ENCODE data around the gene H2AZ2. TPM values are rescaled to one million over a fixed set of nuclear protein-coding genes. Genes with fewer than 3 reads are reported as not detected.
"Not testable (repeated sequence)": the region's sequence is repeated elsewhere in the genome, so short reads cannot be mapped to it uniquely, and the experiment has no call there.

The H2AZ2 gene
- total and polyA plus RNA-seq, 9 donors: 110 to 185 (median 135) TPM

GRCh38 chr7:44872787-44873186 lies 24.9 kb upstream of the H2AZ2 start:
- WGBS (ENCODE audit: insufficient coverage): no CpG with 5 or more reads among the region's 1 CpG
- Histone ChIP-seq H3K27me3 (ENCODE audit: control insufficient read depth, insufficient read depth, low read length) (no peaks in the 10 kb centered on the region), H3K9me3 (replicated peaks; ENCODE audit: control insufficient read depth, low read depth, low read length) (no peaks in the 10 kb centered on the region), H3K27ac (ENCODE audit: low read length) (no peak overlapping the region), H3K4me3 (ENCODE audit: low read length) (no peak overlapping the region), H3K4me1 (ENCODE audit: control insufficient read depth, insufficient read depth, low read length) (no peaks in the 10 kb centered on the region), H3K36me3 (ENCODE audit: control insufficient read depth, insufficient read depth, low read length) (no peaks in the 10 kb centered on the region)
- no peak for DNase-seq

GRCh38 chr7:44871918-44872317 lies 24.0 kb upstream of the H2AZ2 start:
- H3K4me3 ChIP-seq (ENCODE audit: low read length); H3K27me3 ChIP-seq (ENCODE audit: control insufficient read depth, insufficient read depth, low read length); H3K36me3 ChIP-seq (ENCODE audit: control insufficient read depth, insufficient read depth, low read length); H3K4me1 ChIP-seq (ENCODE audit: control insufficient read depth, insufficient read depth, low read length); H3K27ac ChIP-seq (ENCODE audit: low read length); H3K9me3 ChIP-seq (replicated peaks; ENCODE audit: control insufficient read depth, low read depth, low read length); DNase-seq: not testable (repeated sequence)
- 95% methylated on average over 19 of the region's 23 CpGs for WGBS (ENCODE audit: insufficient coverage)

- not testable (repeated sequence) for H3K4me1 ChIP-seq (ENCODE audit: control insufficient read depth, insufficient read depth, low read length); H3K27ac ChIP-seq (ENCODE audit: low read length); DNase-seq; H3K27me3 ChIP-seq (ENCODE audit: control insufficient read depth, insufficient read depth, low read length); H3K4me3 ChIP-seq (ENCODE audit: low read length); H3K36me3 ChIP-seq (ENCODE audit: control insufficient read depth, insufficient read depth, low read length); H3K9me3 ChIP-seq (replicated peaks; ENCODE audit: control insufficient read depth, low read depth, low read length)
- WGBS (ENCODE audit: insufficient coverage): 83% methylated on average over 16 of the region's 29 CpGs
Observed at GRCh38 chr7:44870780-44871179, 22.9 kb upstream of the H2AZ2 start.

DNA sequence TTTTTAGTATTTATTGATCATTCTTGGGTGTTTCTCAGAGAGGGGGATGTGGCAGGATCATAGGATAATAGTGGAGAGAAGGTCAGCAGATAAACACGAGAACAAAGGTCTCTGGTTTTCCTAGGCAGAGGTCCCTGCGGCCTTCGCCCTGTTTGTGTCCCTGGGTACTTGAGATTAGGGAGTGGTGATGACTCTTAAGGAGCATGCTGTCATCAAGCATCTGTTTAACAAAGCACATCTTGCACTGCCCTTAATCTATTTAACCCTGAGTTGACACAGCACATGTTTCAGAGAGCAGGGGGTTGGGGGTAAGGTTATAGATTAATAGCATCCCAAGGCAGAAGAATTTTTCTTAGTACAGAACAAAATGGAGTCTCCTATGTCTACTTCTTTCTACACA lies 22.4 kb upstream of the H2AZ2 start:
- H3K9me3 ChIP-seq (replicated peaks; ENCODE audit: control insufficient read depth, low read depth, low read length); H3K27ac ChIP-seq (ENCODE audit: low read length); H3K27me3 ChIP-seq (ENCODE audit: control insufficient read depth, insufficient read depth, low read length); H3K4me3 ChIP-seq (ENCODE audit: low read length); H3K4me1 ChIP-seq (ENCODE audit: control insufficient read depth, insufficient read depth, low read length); H3K36me3 ChIP-seq (ENCODE audit: control insufficient read depth, insufficient read depth, low read length); DNase-seq: not testable (repeated sequence)
- WGBS (ENCODE audit: insufficient coverage): no CpG with 5 or more reads among the region's 3 CpGs

GRCh38 chr7:44867073-44867995 lies 19.4 kb upstream of the H2AZ2 start:
- DNase-seq: peak; percentile 81
- no peak overlapping the region for H3K4me3 ChIP-seq (ENCODE audit: low read length)
- H3K36me3 ChIP-seq (ENCODE audit: control insufficient read depth, insufficient read depth, low read length): no peaks in the 10 kb centered on the region
- H3K27me3 ChIP-seq (ENCODE audit: control insufficient read depth, insufficient read depth, low read length): no peaks in the 10 kb centered on the region
- WGBS (ENCODE audit: insufficient coverage): 100% methylated on average over 1 of the region's 4 CpGs
- peak overlapping the region; percentile 37 for H3K27ac ChIP-seq (ENCODE audit: low read length)
- peaks cover 5% of the 10 kb centered on the region for H3K4me1 ChIP-seq (ENCODE audit: control insufficient read depth, insufficient read depth, low read length)
- no peaks in the 10 kb centered on the region for H3K9me3 ChIP-seq (replicated peaks; ENCODE audit: control insufficient read depth, low read depth, low read length)

- not testable (repeated sequence) for H3K27me3 ChIP-seq (ENCODE audit: control insufficient read depth, insufficient read depth, low read length); H3K4me1 ChIP-seq (ENCODE audit: control insufficient read depth, insufficient read depth, low read length); H3K36me3 ChIP-seq (ENCODE audit: control insufficient read depth, insufficient read depth, low read length); H3K9me3 ChIP-seq (replicated peaks; ENCODE audit: control insufficient read depth, low read depth, low read length); H3K4me3 ChIP-seq (ENCODE audit: low read length); DNase-seq; H3K27ac ChIP-seq (ENCODE audit: low read length)
- WGBS (ENCODE audit: insufficient coverage): no CpG with 5 or more reads among the region's 4 CpGs
Observed at GRCh38 chr7:44861949-44862348, 14.1 kb upstream of the H2AZ2 start.

DNA sequence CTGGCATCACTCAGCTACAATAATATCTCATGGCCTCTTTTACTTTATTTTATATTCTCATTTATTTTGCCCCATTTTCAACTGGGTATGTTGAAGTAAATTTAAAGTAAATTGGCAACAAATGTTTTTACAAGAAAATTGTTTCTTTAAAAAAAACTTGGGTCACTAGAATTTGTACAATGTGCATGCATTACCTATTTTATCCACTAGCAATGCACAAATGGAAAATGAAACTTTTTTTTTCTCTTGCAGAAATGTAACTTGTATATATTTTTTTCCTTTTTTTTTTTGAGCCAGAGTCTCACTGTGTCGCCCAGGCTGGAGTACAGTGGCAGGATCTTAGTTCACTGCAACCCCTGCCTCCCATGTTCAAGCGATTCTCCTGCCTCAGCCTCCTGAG lies 10.3 kb upstream of the H2AZ2 start:
- no peaks in the 10 kb centered on the region for H3K27me3 ChIP-seq (ENCODE audit: control insufficient read depth, insufficient read depth, low read length)
- H3K36me3 ChIP-seq (ENCODE audit: control insufficient read depth, insufficient read depth, low read length): no peaks in the 10 kb centered on the region
- no peak overlapping the region for H3K4me3 ChIP-seq (ENCODE audit: low read length)
- no peaks in the 10 kb centered on the region for H3K9me3 ChIP-seq (replicated peaks; ENCODE audit: control insufficient read depth, low read depth, low read length)
- no peak for DNase-seq
- H3K4me1 ChIP-seq (ENCODE audit: control insufficient read depth, insufficient read depth, low read length): no peaks in the 10 kb centered on the region
- no CpG with 5 or more reads among the region's 2 CpGs for WGBS (ENCODE audit: insufficient coverage)
- H3K27ac ChIP-seq (ENCODE audit: low read length): no peak overlapping the region

DNA sequence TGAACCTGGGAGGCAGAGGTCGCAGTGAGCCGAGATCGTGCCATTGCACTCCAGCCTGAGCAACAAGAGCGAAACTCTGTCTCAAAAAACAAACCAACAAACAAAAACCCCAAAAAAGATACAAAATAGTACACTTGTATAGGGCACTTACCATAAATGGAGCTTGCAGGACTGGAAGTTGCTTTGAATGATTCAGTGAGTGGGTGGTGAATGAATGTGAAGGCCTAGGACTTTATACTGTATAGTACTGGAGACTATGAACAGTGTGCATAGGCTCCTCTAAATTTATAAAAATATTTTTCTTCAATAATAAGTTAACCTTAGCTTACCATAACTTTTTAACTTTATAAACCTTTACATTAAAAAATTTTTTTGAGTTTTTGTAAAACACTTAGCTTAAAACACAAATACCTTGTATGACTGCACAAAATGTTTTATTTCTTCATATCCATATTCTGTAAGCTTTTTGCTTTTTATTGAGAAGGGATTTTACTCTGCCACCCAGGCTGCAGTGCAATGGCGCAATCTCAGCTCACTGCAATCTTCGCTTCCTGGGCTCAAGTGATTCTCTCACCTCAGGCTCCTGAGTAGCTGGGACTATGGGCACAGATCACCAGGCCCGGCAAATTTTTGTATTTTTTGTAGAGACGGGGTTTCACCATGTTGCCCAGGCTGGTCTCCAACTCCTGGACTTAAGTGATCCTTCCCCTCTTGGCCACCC lies 6.9 kb upstream of the H2AZ2 start:
- no peaks in the 10 kb centered on the region for H3K27me3 ChIP-seq (ENCODE audit: control insufficient read depth, insufficient read depth, low read length)
- no peak for DNase-seq
- WGBS (ENCODE audit: insufficient coverage): 92% methylated on average over 2 of the region's 8 CpGs

GRCh38 chr7:44853391-44853790 lies 5.5 kb upstream of the H2AZ2 start:
- H3K9me3 ChIP-seq (replicated peaks; ENCODE audit: control insufficient read depth, low read depth, low read length): no peaks in the 10 kb centered on the region
- H3K4me3 ChIP-seq (ENCODE audit: low read length): no peak overlapping the region
- no peak for DNase-seq
- no peaks in the 10 kb centered on the region for H3K36me3 ChIP-seq (ENCODE audit: control insufficient read depth, insufficient read depth, low read length)
- no peak overlapping the region for H3K27ac ChIP-seq (ENCODE audit: low read length)
- H3K27me3 ChIP-seq (ENCODE audit: control insufficient read depth, insufficient read depth, low read length): no peaks in the 10 kb centered on the region
- H3K4me1 ChIP-seq (ENCODE audit: control insufficient read depth, insufficient read depth, low read length): peaks cover 6% of the 10 kb centered on the region
- WGBS (ENCODE audit: insufficient coverage): no CpG with 5 or more reads among the region's 3 CpGs

More for the DNA sequence above, 6.9 kb upstream of the H2AZ2 start:
- Histone ChIP-seq H3K4me1 (ENCODE audit: control insufficient read depth, insufficient read depth, low read length) (no peaks in the 10 kb centered on the region), H3K27ac (ENCODE audit: low read length) (no peak overlapping the region), H3K36me3 (ENCODE audit: control insufficient read depth, insufficient read depth, low read length) (no peaks in the 10 kb centered on the region), H3K9me3 (replicated peaks; ENCODE audit: control insufficient read depth, low read depth, low read length) (no peaks in the 10 kb centered on the region), H3K4me3 (ENCODE audit: low read length) (no peak overlapping the region)

GRCh38 chr7:44852590-44852989 lies 4.7 kb upstream of the H2AZ2 start:
- no peak for DNase-seq
- H3K9me3 ChIP-seq (replicated peaks; ENCODE audit: control insufficient read depth, low read depth, low read length): no peaks in the 10 kb centered on the region
- no peak overlapping the region for H3K27ac ChIP-seq (ENCODE audit: low read length)
- H3K4me3 ChIP-seq (ENCODE audit: low read length): no peak overlapping the region
- no peaks in the 10 kb centered on the region for H3K36me3 ChIP-seq (ENCODE audit: control insufficient read depth, insufficient read depth, low read length)
- 80% methylated on average over 1 of the region's 3 CpGs for WGBS (ENCODE audit: insufficient coverage)
- H3K27me3 ChIP-seq (ENCODE audit: control insufficient read depth, insufficient read depth, low read length): no peaks in the 10 kb centered on the region
- H3K4me1 ChIP-seq (ENCODE audit: control insufficient read depth, insufficient read depth, low read length): peaks cover 6% of the 10 kb centered on the region
